HG03469 (cell line): ENCODE results near the gene SCARB1.
A peak's percentile ranks its signal among the peaks of the same experiment; 100 is the strongest.
"Not testable (repeated sequence)": the region's sequence is repeated elsewhere in the genome, so short reads cannot be mapped to it uniquely, and the experiment has no call there.

Experiments used
- ATAC-seq: cut with Tn5 transposase; IDR thresholded peaks from one replicate; pipeline ENCODE4 v1.9.1; 2021; ENCODE audit warnings: mild to moderate bottlenecking, moderate library complexity, moderate number of reproducible peaks; ENCODE audit not compliant: unreplicated experiment

SCARB1 gene

GRCh38 chr12:124863416-124864325 is at the start of gene SCARB1:
Gene SCARB1, minus strand, starts transcription at chr12:124863864. Its CDS starts 144 bp downstream, at chr12:124863720.
- no peak for ATAC-seq

- not testable (repeated sequence) for ATAC-seq
Measured at GRCh38 chr12:124912529-124913287, 49.0 kb upstream of the SCARB1 start.

- ATAC-seq: not testable (repeated sequence)
Measured at GRCh38 chr12:124911521-124911920, 47.9 kb upstream of the SCARB1 start.

GRCh38 chr12:124910561-124911478 is 47.2 kb upstream of the SCARB1 start:
- ATAC-seq: no peak

- ATAC-seq: no peak
Measured at GRCh38 chr12:124909831-124910560, 46.3 kb upstream of the SCARB1 start.

GRCh38 chr12:124906606-124907261 is 43.1 kb upstream of the SCARB1 start:
- peak; percentile 50 for ATAC-seq

- no peak for ATAC-seq
Measured at GRCh38 chr12:124904306-124905098, 40.8 kb upstream of the SCARB1 start.

- ATAC-seq: no peak
Measured at GRCh38 chr12:124902916-124903315, 39.3 kb upstream of the SCARB1 start.

GRCh38 chr12:124901003-124901402 is 37.3 kb upstream of the SCARB1 start:
- ATAC-seq: no peak

- not testable (repeated sequence) for ATAC-seq
Measured at GRCh38 chr12:124900345-124900795, 36.7 kb upstream of the SCARB1 start.

GRCh38 chr12:124898923-124899294 is 35.2 kb upstream of the SCARB1 start:
- no peak for ATAC-seq

GRCh38 chr12:124898200-124898922 is 34.7 kb upstream of the SCARB1 start:
- no peak for ATAC-seq

- ATAC-seq: no peak
Measured at GRCh38 chr12:124896461-124896860, 32.8 kb upstream of the SCARB1 start.

GRCh38 chr12:124893792-124894516 is 30.3 kb upstream of the SCARB1 start:
- ATAC-seq: no peak

- no peak for ATAC-seq
Measured at GRCh38 chr12:124888260-124888659, 24.6 kb upstream of the SCARB1 start.

- not testable (repeated sequence) for ATAC-seq
Measured at GRCh38 chr12:124887766-124888165, 24.1 kb upstream of the SCARB1 start.
